OCI-LY3 (cell line): ENCODE measurements around the gene RBPJL.

ENCODE experiments used
- H2AFZ ChIP-seq: fragments of 200-600, 300-600 bp; shearing (Covaris generic); 2 replicates; pipeline ENCODE4 v1.6.0; 2014; ENCODE audit warnings: antibody characterized with exemption, low read depth, low read length
- H3K27ac ChIP-seq: fragments of 200-600, 300-600 bp; sonication (generic); 2 replicates; pipeline ENCODE4 v1.5.1; 2014; ENCODE audit warnings: mild to moderate bottlenecking, low read length, moderate library complexity, mixed read lengths
- H3K27me3 ChIP-seq: fragments of 200-600, 300-600 bp; sonication (generic); 2 replicates; pipeline ENCODE4 v1.6.1; 2014; ENCODE audit warnings: low read depth, low read length, mixed read lengths
- H3K36me3 ChIP-seq: fragments of 200-600, 300-600 bp; sonication (generic); replicated peaks from 2 replicates; pipeline ENCODE3; 2014; ENCODE audit warnings: low read depth, low read length, mixed read lengths
- H3K4me1 ChIP-seq: fragments of 300-600, 200-600 bp; sonication (generic); 2 replicates; pipeline ENCODE4 v1.6.1; 2014; ENCODE audit warnings: low read length, mixed read lengths
- H3K4me2 ChIP-seq: fragments of 200-600, 300-600 bp; sonication (generic); 2 replicates; pipeline ENCODE4 v1.6.1; 2014; ENCODE audit warnings: low read length, mixed read lengths
- H3K4me3 ChIP-seq: fragments of 300-600, 200-600 bp; sonication (generic); 2 replicates; pipeline ENCODE4 v1.5.1; 2014; ENCODE audit warnings: antibody characterized with exemption, mild to moderate bottlenecking, low read length, moderate library complexity
- H3K79me2 ChIP-seq: fragments of 300-600, 200-600 bp; shearing (Covaris generic); 2 replicates; pipeline ENCODE4 v1.6.1; 2014; ENCODE audit warnings: mild to moderate bottlenecking, low read length, mixed read lengths
- H3K9ac ChIP-seq: fragments of 300-600, 200-600 bp; shearing (Covaris generic); 2 replicates; pipeline ENCODE4 v1.6.0; 2014; ENCODE audit warnings: mild to moderate bottlenecking, low read length, moderate library complexity
- H3K9me3 ChIP-seq: fragments of 200-600, 300-600 bp; shearing (Covaris generic); 2 replicates; pipeline ENCODE4 v1.6.1; 2014; ENCODE audit warnings: low read length, mixed read lengths; ENCODE audit not compliant: insufficient read depth
- H4K20me1 ChIP-seq: fragments of 200-600, 300-600 bp; sonication (generic); 2 replicates; pipeline ENCODE4 v1.6.1; 2016; ENCODE audit warnings: low read length, mixed read lengths; ENCODE audit not compliant: insufficient read depth
- CTCF ChIP-seq: fragments of 200-600, 300-600 bp; sonication (generic); IDR thresholded peaks from 2 replicates; pipeline ENCODE4 v1.5.1; 2014; ENCODE audit warnings: antibody characterized with exemption, low read length, low read depth
- EZH2phosphoT487 ChIP-seq: fragments of 200-600 bp; shearing (Covaris generic); IDR thresholded peaks from 2 replicates; pipeline ENCODE4 v1.6.1; 2018; ENCODE audit warnings: antibody characterized with exemption, mixed run types, low read depth

RBPJL gene

GRCh38 chr20:45367126-45367525, 60.5 kb downstream of the RBPJL start:
- Histone ChIP-seq H4K20me1 (peaks cover 54% of the 10 kb centered on the region), H3K9ac (no peak overlapping the region; the same call in 1 of the 2 replicates), H3K36me3 (peaks cover 50% of the 10 kb centered on the region)

More at GRCh38 chr20:45367126-45367525, 60.5 kb downstream of the RBPJL start:
- H3K4me3 ChIP-seq: no peak overlapping the region; the same call in 1 of the 2 replicates
- peak overlapping the region; percentile 91 for H3K27ac ChIP-seq
- H3K79me2 ChIP-seq: peaks cover 45% of the 10 kb centered on the region
- no peak overlapping the region for H2AFZ ChIP-seq
- peaks cover 35% of the 10 kb centered on the region for H3K27me3 ChIP-seq
- TF ChIP-seq EZH2phosphoT487: no peak
- TF ChIP-seq CTCF: no peak
- no peaks in the 10 kb centered on the region for H3K9me3 ChIP-seq
- peak overlapping the region; percentile 70 for H3K4me2 ChIP-seq
- H3K4me1 ChIP-seq: peaks cover 63% of the 10 kb centered on the region
